Heart right ventricle (tissue), 16 donors: ENCODE data around the gene THAP6. TPM values are rescaled to one million over a fixed set of nuclear protein-coding genes. Genes with fewer than 3 reads are reported as not detected.
"Not testable (repeated sequence)": the region's sequence is repeated elsewhere in the genome, so short reads cannot be mapped to it uniquely, and the experiment has no call there.

ENCODE experiments used
- ATAC-seq, 8 donors: fragments of 200-7000 bp; cut with Tn5 transposase; one replicate each; pipeline ENCODE4 v1.9.1; 2020; ENCODE audit warnings: mild to moderate bottlenecking in 8 of 8, moderate library complexity in 8 of 8, moderate number of reproducible peaks in 1 of 8
- DNase-seq, 2 donors: peaks; one replicate each; pipeline ENCODE4 v3.0.0-alpha.2; 2020
- H3K27ac ChIP-seq, 10 donors: fragments of 200-600 bp; sonication (generic) in 2 of 10; one replicate each; pipeline versions ENCODE4 v1.5.0 to v1.8.0; 2020 to 2022; ENCODE audit warnings: mild to moderate bottlenecking in 3 of 10
- H3K27me3 ChIP-seq, 7 donors: fragments of 200-600 bp; one replicate each; pipeline ENCODE4 v1.8.0; 2021 to 2022; ENCODE audit warnings: mild to moderate bottlenecking in 2 of 7
- H3K36me3 ChIP-seq, 9 donors: fragments of 200-600 bp; sonication (generic) in 1 of 9; one replicate each; pipeline versions ENCODE4 v1.5.0 to v1.8.0; 2020 to 2022; ENCODE audit warnings: mild to moderate bottlenecking in 2 of 9
- H3K4me1 ChIP-seq, 9 donors: fragments of 200-600 bp; sonication (generic) in 1 of 9; one replicate each; pipeline versions ENCODE4 v1.5.0 to v1.8.0; 2020 to 2022; ENCODE audit warnings: mild to moderate bottlenecking in 4 of 9
- H3K4me3 ChIP-seq, 10 donors: fragments of 200-600 bp; sonication (generic) in 2 of 10; one replicate each; pipeline versions ENCODE4 v1.5.0 to v1.8.0; 2020 to 2022; ENCODE audit warnings: mild to moderate bottlenecking in 7 of 10, moderate library complexity in 2 of 10
- H3K9me3 ChIP-seq, 11 donors: fragments of 200-600 bp in 10 of 11; sonication (generic) in 2 of 11; one replicate each; pipeline versions ENCODE4 v1.5.0 to v1.8.0; 2013 to 2022; ENCODE audit warnings: mild to moderate bottlenecking in 2 of 11, control low read depth in 1 of 11, moderate library complexity in 1 of 11
- CTCF ChIP-seq, 9 donors: fragments of 200-600 bp; sonication (generic) in 2 of 9; IDR thresholded peaks; one replicate each; pipeline versions ENCODE4 v1.5.0 to v1.8.0; 2021 to 2022; ENCODE audit warnings: antibody characterized with exemption in 9 of 9, mild to moderate bottlenecking in 5 of 9, moderate library complexity in 1 of 9
- WGBS, 2 donors: extraction: QIAGEN DNeasy Blood & Tissue Kit; methylation state at CpG; one replicate each; pipeline ENCODE4 v1.1.7; 2013; ENCODE audit warnings: inconsistent platforms in 1 of 2; 5-methylcytosine and 5-hydroxymethylcytosine counted together
- intact Hi-C, 10 donors: fragments of 100-400 bp; cut with DNase I; formaldehyde crosslinking; loops; one replicate each; pipeline versions ENCODE4 v1.11.1 to v1.14.2; 2022
- polyA plus RNA-seq, 2 donors: library from polyadenylated mRNA; stranded (reverse); fragments of 200-250 nt; gene quantifications; one replicate each; pipeline ENCODE4 v1.2.3, GENCODE V29; 2013
- total RNA-seq, 10 donors: library from RNA; stranded (reverse); fragmentation: NEBNext Ultra II Directional in 3 of 10; extraction: Animal tissue kit (Norgen Biotek cat#: 25700) in 3 of 10; gene quantifications; one replicate each; pipeline versions ENCODE4 v1.2.1 to v1.2.4, GENCODE V29; 2021 to 2023
- donor health status: Arrhythmogenic right ventricular cardiomyopathy.
- donor health status: ischemic (EF 13 %, LVEDD 7.1; RV severe dilation, severe dysfunction).
- donor health status: healthy with polysubstance abuse.
- donor health status: DM: no; HTN: yes; CAD: no.
- donor health status: DM: no; HTN: no; CAD: no.
- donor health status: ischemic (EF 25% LVEDD 6.9; RV normal size, moderate dysfunction).
- donor health status: ischemic (EF 25% LVEDD 5.7; RV mildly dilated, moderate dysfunction).
- donor health status: healthy.
- donor health status: DM: yes; HTN: yes; CAD: no.
- donor health status: Ischemic cardiomyopathy.
- donor health status: ischemic (EF 35%, LVEDD 5.7; RV mildly dilated, moderate dysfunction).
- donor health status: nonischemic (EF 11% LVEDD 7.7; RV severe dilation, severe dysfunction).
- donor health status: DM: yes; HTN: yes; CAD: no.
- donor health status: PGD.
- donor health status: ischemic (EF 29% LVEDD 5.4; RV normal size, mild dysfunction).
- donor health status: nonischemic (EF 23%, LVEDD 6.1; RV moderate dilation, normal function).

Gene THAP6
- total and polyA plus RNA-seq, 12 donors: 4.0 to 21.7 (median 18.2) TPM

GRCh38 chr4:75502671-75503070 lies 11.6 kb upstream of the THAP6 start:
- intact Hi-C loops: no loop called here
- DNase-seq (no peak), ATAC-seq (no peak)
- H3K9me3 ChIP-seq: peaks cover 0 to 9% (median 0%) of the 10 kb centered on the region in 11 donors
- H3K27me3 ChIP-seq: no peaks in the 10 kb centered on the region
- peaks cover 0 to 94% (median 28%) of the 10 kb centered on the region in 9 donors for H3K36me3 ChIP-seq
- H3K4me3 ChIP-seq: no peak overlapping the region
- 95 to 96% methylated on average over 2 of the region's 2 CpGs for WGBS, 2 donors
- H3K4me1 ChIP-seq: no peaks in the 10 kb centered on the region
- no peak overlapping the region for H3K27ac ChIP-seq
- TF ChIP-seq CTCF (IDR thresholded peaks at IDR 0.05): no peak

- no peak overlapping the region for H3K4me3 ChIP-seq
- TF ChIP-seq CTCF (IDR thresholded peaks at IDR 0.05): no peak
- no peak for ATAC-seq
- H3K36me3 ChIP-seq: peaks cover 0 to 84% (median 20%) of the 10 kb centered on the region in 9 donors
- H3K27ac ChIP-seq: no peak overlapping the region
- peaks cover 0 to 22% (median 11%) of the 10 kb centered on the region in 9 donors for H3K4me1 ChIP-seq
- no peak for DNase-seq
- intact Hi-C loops: no loop called here
- no peaks in the 10 kb centered on the region for H3K27me3 ChIP-seq
- 92 to 96% methylated on average over 2 of the region's 2 CpGs for WGBS, 2 donors
- no peaks in the 10 kb centered on the region for H3K9me3 ChIP-seq
These were observed 8.6 kb upstream of the THAP6 start for GRCh38 chr4:75505630-75506029.

GRCh38 chr4:75509592-75509991 lies 4.7 kb upstream of the THAP6 start:
- 69 to 70% methylated on average over 4 of the region's 4 CpGs for WGBS, 2 donors
- H3K4me3 ChIP-seq, intact Hi-C loops, ATAC-seq, H3K27ac ChIP-seq, H3K9me3 ChIP-seq, DNase-seq, H3K27me3 ChIP-seq: not testable (repeated sequence)
- Histone ChIP-seq H3K4me1 (peaks cover 0 to 53% (median 40%) of the 10 kb centered on the region in 9 donors), H3K36me3 (peaks cover 0 to 46% (median 10%) of the 10 kb centered on the region in 9 donors)

GRCh38 chr4:75511841-75512240 lies 2.4 kb upstream of the THAP6 start:
- Histone ChIP-seq H3K27me3 (no peaks in the 10 kb centered on the region), H3K36me3 (peaks cover 0 to 34% (median 4%) of the 10 kb centered on the region in 9 donors), H3K9me3 (no peaks in the 10 kb centered on the region), H3K27ac (peak overlapping the region in 8 of 10 donors; percentile 39 to 97 (median 94)), H3K4me1 (peaks cover 0 to 69% (median 56%) of the 10 kb centered on the region in 9 donors), H3K4me3 (peak overlapping the region in 7 of 10 donors; percentile 14 to 77 (median 69))
- 47 to 56% methylated on average over 3 of the region's 3 CpGs for WGBS, 2 donors
- ATAC-seq (no peak), DNase-seq (no peak)
- intact Hi-C loops: loop anchor here in 2 of 10 donors (10.0 kb wide), 2 partner anchors 213 to 577 kb away; partner anchors contain the start of genes PARM1 (in 1 of the 2) and USO1 (in 1 of the 2)
- no peak for TF ChIP-seq CTCF (IDR thresholded peaks at IDR 0.05)
